AG04449 (cell line): Measurements from ENCODE around the gene HMGN5.

ENCODE experiments used
- CTCF ChIA-PET: fragments of 350-600 bp; formaldehyde crosslinking; extraction: SDS; loops from one replicate; lab custom pipeline; 2021; ENCODE audit warnings: antibody characterized with exemption; lab: Yijun Ruan, JAX
- POLR2A ChIA-PET: fragments of 400-600, 350-600 bp; formaldehyde crosslinking; extraction: SDS; loops from one replicate; lab custom pipeline; 2020; ENCODE audit warnings: antibody characterized with exemption, inconsistent platforms; lab: Yijun Ruan, JAX
- DNase-seq: peaks from one replicate; pipeline ENCODE4 v3.0.0-alpha.2; 2010; ENCODE audit warnings: low read depth, low spot score
- H3K4me3 ChIP-seq: 2 replicates; pipeline ENCODE4 v1.5.1; 2011; ENCODE audit warnings: low read depth, mild to moderate bottlenecking, control low read depth, low read length
- TF ChIP-seq, protein P1 (sequence below): IDR thresholded peaks from one replicate; pipeline ENCODE4 v1.5.1; 2011; ENCODE audit warnings: mild to moderate bottlenecking, moderate library complexity, low read length, control low read depth, inconsistent platforms; ENCODE audit not compliant: insufficient read depth; ENCODE audit errors: missing control alignments

HMGN5 gene, protein sequence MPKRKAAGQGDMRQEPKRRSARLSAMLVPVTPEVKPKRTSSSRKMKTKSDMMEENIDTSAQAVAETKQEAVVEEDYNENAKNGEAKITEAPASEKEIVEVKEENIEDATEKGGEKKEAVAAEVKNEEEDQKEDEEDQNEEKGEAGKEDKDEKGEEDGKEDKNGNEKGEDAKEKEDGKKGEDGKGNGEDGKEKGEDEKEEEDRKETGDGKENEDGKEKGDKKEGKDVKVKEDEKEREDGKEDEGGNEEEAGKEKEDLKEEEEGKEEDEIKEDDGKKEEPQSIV

DNA sequence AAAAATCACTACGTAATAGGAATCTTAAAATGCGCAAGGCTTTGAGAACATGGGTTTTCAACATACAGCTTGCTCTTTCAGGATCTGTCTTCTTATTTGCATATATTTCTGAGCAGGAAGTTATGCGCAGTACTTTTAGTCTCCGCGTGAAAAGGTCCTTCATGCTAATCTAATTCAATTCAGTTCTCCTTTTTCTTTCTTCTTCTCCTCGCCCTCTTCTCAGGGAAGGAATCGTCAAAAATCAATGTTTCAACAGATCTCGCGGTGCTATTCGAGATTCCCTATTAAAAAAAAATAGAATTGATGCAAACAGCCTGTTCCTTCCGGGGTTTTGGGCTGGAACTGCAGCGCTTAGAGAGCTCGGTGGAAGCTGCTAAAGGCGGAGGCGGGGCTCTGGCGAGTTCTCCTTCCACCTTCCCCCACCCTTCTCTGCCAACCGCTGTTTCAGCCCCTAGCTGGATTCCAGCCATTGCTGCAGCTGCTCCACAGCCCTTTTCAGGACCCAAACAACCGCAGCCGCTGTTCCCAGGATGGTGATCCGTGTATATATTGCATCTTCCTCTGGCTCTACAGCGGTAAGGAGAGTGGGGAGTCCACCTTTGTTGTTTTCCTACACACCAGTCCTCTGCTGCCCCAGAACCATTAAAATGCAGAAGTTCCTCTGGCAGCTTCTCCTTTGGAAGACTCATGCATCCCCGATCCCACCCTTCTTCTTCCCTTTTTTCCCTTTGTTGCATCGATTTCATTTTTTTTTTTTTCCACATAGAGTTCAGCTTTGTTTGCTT, at the start of gene HMGN5, which contains the start of gene SH3BGRL:
TSS of gene HMGN5 (minus strand) at position 243 of the 785 bp plus-strand sequence. CDS start 80,364 bp downstream, outside the sequence.
TSS of gene SH3BGRL (plus strand) at position 432 of the 785 bp plus-strand sequence. CDS start at position 531, 99 bp downstream.
- ChIA-PET POLR2A (no interaction called here), CTCF (interaction anchor here (0.7 to 1.5 kb wide), 3 partner anchors 8 to 176 kb away, joined by 3 to 4 read pairs (median 4); no protein-coding TSS in a partner anchor)
- peak within 1 kb of the TSS; percentile 72 for H3K4me3 ChIP-seq
- peak; percentile 26 for DNase-seq
- TF ChIP-seq, protein P1, sequence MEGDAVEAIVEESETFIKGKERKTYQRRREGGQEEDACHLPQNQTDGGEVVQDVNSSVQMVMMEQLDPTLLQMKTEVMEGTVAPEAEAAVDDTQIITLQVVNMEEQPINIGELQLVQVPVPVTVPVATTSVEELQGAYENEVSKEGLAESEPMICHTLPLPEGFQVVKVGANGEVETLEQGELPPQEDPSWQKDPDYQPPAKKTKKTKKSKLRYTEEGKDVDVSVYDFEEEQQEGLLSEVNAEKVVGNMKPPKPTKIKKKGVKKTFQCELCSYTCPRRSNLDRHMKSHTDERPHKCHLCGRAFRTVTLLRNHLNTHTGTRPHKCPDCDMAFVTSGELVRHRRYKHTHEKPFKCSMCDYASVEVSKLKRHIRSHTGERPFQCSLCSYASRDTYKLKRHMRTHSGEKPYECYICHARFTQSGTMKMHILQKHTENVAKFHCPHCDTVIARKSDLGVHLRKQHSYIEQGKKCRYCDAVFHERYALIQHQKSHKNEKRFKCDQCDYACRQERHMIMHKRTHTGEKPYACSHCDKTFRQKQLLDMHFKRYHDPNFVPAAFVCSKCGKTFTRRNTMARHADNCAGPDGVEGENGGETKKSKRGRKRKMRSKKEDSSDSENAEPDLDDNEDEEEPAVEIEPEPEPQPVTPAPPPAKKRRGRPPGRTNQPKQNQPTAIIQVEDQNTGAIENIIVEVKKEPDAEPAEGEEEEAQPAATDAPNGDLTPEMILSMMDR, result no peak

DNA sequence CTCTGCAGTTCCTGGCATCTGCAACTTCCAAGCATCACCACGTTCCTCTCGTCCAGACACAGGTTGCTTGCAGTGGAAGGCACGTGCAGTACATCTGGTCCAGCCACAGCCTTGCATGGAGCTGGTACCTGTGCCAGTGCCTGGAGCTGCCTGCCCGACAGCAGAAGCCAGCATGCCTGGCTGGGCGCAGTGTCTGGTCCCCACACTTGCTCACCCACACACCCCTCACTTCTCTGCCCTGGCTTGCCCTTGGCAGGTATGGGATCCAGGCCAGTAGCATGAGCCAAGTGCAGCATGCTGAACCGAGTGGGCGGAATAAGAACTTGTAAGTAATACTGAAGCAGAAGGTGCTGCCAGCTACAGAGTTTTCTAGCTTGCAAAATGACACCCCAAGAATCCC, 40.0 kb upstream of the HMGN5 start:
- DNase-seq, result no peak
- ChIA-PET POLR2A (no interaction called here), CTCF (no interaction called here)
- TF ChIP-seq, protein P1, result no peak
- H3K4me3 ChIP-seq, result no peak overlapping the region

DNA sequence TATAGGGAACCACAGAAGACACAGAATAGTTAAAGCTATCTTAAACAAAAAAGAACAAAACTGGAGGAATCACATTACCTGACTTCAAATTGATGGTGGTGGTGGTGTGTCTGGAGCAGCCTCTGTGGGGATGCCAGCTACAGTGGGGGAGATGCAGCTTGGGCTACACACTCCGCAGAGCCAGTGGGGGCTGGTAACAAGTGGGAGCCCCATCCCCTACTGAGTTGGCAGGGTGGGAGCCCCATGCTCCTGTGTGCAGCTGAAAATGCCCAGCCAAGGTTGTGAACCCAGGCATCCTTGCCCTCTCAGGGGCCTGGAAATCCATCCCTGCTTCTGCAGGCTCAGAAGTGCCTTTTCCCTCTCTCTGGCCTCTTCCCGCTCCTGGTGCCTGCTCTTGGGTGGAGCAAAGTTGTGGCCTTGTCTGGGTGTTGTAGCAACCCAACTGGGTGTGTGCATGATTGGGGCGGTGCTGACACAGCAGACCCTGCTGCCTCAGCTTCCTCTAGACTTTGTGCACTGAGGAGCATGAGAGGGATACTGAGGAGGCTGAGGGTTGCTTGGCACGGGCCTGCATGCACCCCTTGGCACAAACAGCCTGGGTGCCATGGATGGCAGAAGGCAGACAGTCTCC, 39.1 kb upstream of the HMGN5 start:
- TF ChIP-seq, protein P1, result no peak
- ChIA-PET POLR2A (no interaction called here), CTCF (no interaction called here)
- no peak overlapping the region for H3K4me3 ChIP-seq
- DNase-seq, result no peak

DNA sequence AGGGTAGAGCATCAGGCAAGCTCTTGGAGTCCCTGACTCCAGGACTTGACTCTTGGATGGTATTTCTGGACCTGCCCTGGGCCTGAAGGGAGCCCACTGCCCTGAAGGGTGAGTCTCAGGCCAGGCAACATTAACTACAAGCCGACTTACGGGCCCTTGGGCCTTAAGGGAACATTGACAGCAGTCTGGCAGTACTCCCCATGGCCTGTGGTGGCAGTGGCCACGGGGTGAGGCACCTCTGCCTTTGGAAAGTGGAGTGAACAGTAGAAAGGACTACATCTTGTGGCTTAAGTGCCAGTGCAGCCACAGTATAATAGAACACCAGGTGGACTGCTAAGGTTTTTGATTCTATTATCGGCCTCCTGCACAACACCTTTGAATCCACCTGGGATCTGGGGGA, 36.5 kb upstream of the HMGN5 start:
- H3K4me3 ChIP-seq, result no peak overlapping the region
- ChIA-PET POLR2A (no interaction called here), CTCF (no interaction called here)
- TF ChIP-seq, protein P1, result no peak
- DNase-seq, result no peak

DNA sequence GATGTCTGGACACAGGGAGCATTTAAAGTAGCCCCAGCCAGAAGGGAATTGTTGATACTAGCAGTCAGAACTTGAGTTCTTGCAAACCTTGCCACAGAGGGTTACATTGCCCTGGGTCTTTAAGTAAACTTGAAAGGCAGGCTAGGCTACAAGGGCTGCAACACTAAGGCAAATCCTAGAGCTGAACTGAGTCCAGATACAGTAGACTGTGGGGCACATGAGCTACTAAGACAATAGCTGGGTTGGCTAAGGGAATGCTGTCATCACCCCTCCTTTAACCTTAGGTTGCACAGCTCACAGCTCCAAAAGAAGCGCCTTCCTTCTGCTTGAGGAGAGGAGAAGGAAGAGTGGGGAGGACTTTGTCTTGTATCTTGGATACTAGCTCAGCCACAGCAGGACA, 35.8 kb upstream of the HMGN5 start:
- TF ChIP-seq, protein P1, result no peak
- ChIA-PET CTCF (no interaction called here), POLR2A (no interaction called here)
- H3K4me3 ChIP-seq, result no peak overlapping the region
- DNase-seq, result no peak

DNA sequence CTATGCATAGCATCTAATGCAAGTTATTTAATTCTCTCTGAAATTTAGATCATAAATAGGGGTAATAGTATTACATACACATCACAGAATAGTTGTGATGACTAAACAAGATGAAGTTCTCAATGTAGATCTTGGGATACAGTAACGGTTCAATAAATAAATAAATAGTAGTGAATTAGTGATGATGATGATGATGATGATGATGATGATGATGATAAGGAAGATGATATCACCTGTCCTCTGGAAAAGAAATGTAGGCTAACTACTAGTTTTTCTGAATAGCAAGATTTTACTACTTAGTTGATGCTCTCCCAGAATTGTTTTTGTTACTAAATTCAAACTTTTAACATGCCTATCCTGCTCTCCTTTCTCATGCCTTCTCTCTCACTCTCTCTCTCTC, 30.5 kb upstream of the HMGN5 start:
- DNase-seq, result no peak
- CTCF ChIA-PET, result no interaction called here
- TF ChIP-seq, protein P1, result no peak
- H3K4me3 ChIP-seq, result no peak overlapping the region
- POLR2A ChIA-PET, result no interaction called here
